Spleen (tissue), 7 donors: ENCODE results near the gene ATP2C2.

Experiments
- CTCF ChIP-seq, 11 experiments: fragments of 200-600 bp in 7 of 11; fragments of 450-650 bp in 4 of 11; sonication (generic) in 4 of 11; IDR thresholded peaks in 8 of 11; conservative IDR thresholded peaks in 3 of 11; 1 replicate in 7 of 11; 2 replicates in 4 of 11; pipeline versions ENCODE4 v1.4.0 to v1.8.0; 2016 to 2021; ENCODE audit warnings: antibody characterized with exemption in 11 of 11, inconsistent platforms in 4 of 11, mild to moderate bottlenecking in 1 of 11
- POLR2A ChIP-seq, 3 donors: fragments of 450-650 bp; IDR thresholded peaks; one replicate each; pipeline ENCODE4 v1.5.1; 2017; ENCODE audit warnings: antibody characterized with exemption in 3 of 3, mild to moderate bottlenecking in 1 of 3
- POLR2AphosphoS5 ChIP-seq, 3 donors: sonication (generic); formaldehyde crosslinking; IDR thresholded peaks; one replicate each; pipeline ENCODE4 v1.5.1; 2017; ENCODE audit warnings: antibody characterized with exemption in 3 of 3
- donor health status: DM: no; HTN: no; CAD: no; lungs with moderate emphysema.
- donor health status: DM: no; HTN: no; CAD: no.
- donor health status: DM: no; HTN: no; CAD: no.

DNA sequence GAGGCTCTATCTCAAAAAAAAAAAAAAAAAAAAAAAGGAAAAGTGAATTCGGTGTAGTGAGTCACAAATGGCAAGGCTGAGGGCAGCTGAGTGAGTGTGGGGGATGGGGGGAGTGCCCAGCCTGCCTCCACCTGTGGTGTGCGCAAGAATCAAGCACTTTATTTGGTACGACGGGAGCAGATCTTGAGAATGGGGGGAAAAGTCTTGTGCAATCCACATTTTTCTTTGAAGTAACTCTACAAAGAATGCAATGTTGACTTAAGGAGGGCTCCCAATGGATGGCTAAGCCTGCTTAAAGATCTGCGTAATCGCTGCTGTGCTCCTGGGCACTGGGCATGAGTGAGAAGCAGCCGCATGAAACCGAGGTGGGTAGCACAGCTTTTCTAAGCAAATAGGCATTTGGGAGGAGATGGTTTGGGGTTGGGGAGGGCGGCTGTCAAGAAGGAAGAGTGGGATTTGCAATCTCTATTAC, 28.2 kb downstream of the ATP2C2 start:
- no peak for TF ChIP-seq CTCF (IDR thresholded peaks at IDR 0.05 in 8 of 11, conservative IDR thresholded peaks at IDR 0.05 in 3 of 11)
- TF ChIP-seq POLR2A (IDR thresholded peaks at IDR 0.05): no peak
- TF ChIP-seq POLR2AphosphoS5 (IDR thresholded peaks at IDR 0.05): no peak
